A549 (cell line): Measurements from ENCODE around the gene ACE.

Experiments
- CHD4 ChIP-seq: fragments of 200-600 bp; sonication (generic); IDR thresholded peaks from 2 replicates; pipeline ENCODE4 v1.6.1; 2016; ENCODE audit warnings: antibody characterized with exemption, mild to moderate bottlenecking, borderline replicate concordance
- CTCF ChIP-seq: fragments of >200 bp; sonication (Bioruptor Twin); formaldehyde crosslinking; IDR thresholded peaks from 3 replicates; pipeline ENCODE4 v1.5.1; 2016
- ELK1 ChIP-seq: fragments of 150-350 bp; IDR thresholded peaks from 2 replicates; pipeline ENCODE4 v1.6.1; 2014; ENCODE audit warnings: low read depth, mild to moderate bottlenecking, low read length
- EP300 ChIP-seq, 2 experiments: fragments of >200 bp; sonication (Bioruptor Twin); formaldehyde crosslinking; IDR thresholded peaks; 2 replicates in 1 of 2; 3 replicates in 1 of 2; pipeline ENCODE4 v1.6.1; 2016 to 2017
- FOSL2 ChIP-seq, 2 experiments: fragments of 450-650 bp in 1 of 2; fragments of >200 bp in 1 of 2; sonication (Bioruptor Twin) in 1 of 2; formaldehyde crosslinking; IDR thresholded peaks; 2 replicates each; pipeline versions ENCODE4 v1.5.0 to v1.6.1; 2016 to 2020; ENCODE audit warnings: mild to moderate bottlenecking in 1 of 2, moderate library complexity in 1 of 2
- FOXS1 ChIP-seq: fragments of 250-450 bp; sonication (Bioruptor Pico); IDR thresholded peaks from 2 replicates; pipeline ENCODE4 v1.5.0; 2020; ENCODE audit warnings: mild to moderate bottlenecking, moderate library complexity
- POLR2A ChIP-seq: IDR thresholded peaks from 2 replicates; pipeline ENCODE4 v1.6.1; 2012; ENCODE audit warnings: mild to moderate bottlenecking, low read length
- SREBF2 ChIP-seq: fragments of 450-650 bp; IDR thresholded peaks from 2 replicates; pipeline ENCODE4 v1.6.1; 2014; ENCODE audit warnings: mild to moderate bottlenecking, moderate library complexity

GRCh38 chr17:63433746-63434591 lies 42.9 kb upstream of the ACE start:
- TF ChIP-seq FOSL2 (IDR thresholded peaks at IDR 0.05), result no peak
- no peak for TF ChIP-seq FOSL2 (CRISPR knock-in tag; IDR thresholded peaks at IDR 0.05)
- no peak for TF ChIP-seq SREBF2
- TF ChIP-seq CTCF, result no peak
- no peak for TF ChIP-seq EP300 (IDR thresholded peaks at IDR 0.05)
- TF ChIP-seq POLR2A, result no peak
- TF ChIP-seq ELK1, result no peak
- no peak for TF ChIP-seq CHD4
- TF ChIP-seq FOXS1, result no peak
